Measurements from ENCODE around the gene SMYD3.

Gene SMYD3

DNA sequence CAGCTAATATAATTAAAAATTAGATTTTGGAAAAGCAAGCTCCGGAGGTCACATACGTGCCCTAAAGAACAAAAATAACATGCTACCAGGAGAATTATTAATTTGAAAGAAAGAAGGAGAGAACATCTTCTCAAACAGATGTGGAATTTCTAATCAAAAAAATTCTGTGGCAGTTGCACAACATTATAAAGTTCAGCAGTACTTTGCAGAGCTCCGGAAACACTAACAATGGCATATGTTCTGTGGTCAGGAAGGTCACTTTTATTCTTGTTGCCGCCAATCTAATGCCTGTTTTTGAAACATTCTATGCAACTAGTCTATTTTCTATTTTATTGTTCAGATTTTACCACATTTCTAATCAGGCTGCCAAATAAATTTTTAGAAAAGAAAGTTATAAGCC, 186.8 kb downstream of the SMYD3 start:
- ChIA-PET CTCF (no interaction called here), POLR2A (no interaction called here)
- no peak for DNase-seq (ENCODE audit: extremely low spot score)
- TF ChIP-seq ELF4 (IDR thresholded peaks at IDR 0.05) (no peak), FOXM1 (IDR thresholded peaks at IDR 0.05; ENCODE audit: borderline replicate concordance) (no peak)

- CTCF ChIA-PET = interaction anchor here (0.6 kb wide), 1 partner anchor 127 kb away, joined by 3 read pairs; no protein-coding TSS in a partner anchor
- no peak for DNase-seq (ENCODE audit: extremely low spot score)
- no peak for TF ChIP-seq L3MBTL2 (conservative IDR thresholded peaks at IDR 0.05)
- TF ChIP-seq TARDBP (IDR thresholded peaks at IDR 0.05) = no peak
- TF ChIP-seq, protein P1, sequence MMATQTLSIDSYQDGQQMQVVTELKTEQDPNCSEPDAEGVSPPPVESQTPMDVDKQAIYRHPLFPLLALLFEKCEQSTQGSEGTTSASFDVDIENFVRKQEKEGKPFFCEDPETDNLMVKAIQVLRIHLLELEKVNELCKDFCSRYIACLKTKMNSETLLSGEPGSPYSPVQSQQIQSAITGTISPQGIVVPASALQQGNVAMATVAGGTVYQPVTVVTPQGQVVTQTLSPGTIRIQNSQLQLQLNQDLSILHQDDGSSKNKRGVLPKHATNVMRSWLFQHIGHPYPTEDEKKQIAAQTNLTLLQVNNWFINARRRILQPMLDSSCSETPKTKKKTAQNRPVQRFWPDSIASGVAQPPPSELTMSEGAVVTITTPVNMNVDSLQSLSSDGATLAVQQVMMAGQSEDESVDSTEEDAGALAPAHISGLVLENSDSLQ (IDR thresholded peaks at IDR 0.05) = 0 out of 2 replicates have a peak, but pooled peaks have one; percentile 27
- no peak for TF ChIP-seq LEF1 (IDR thresholded peaks at IDR 0.05; ENCODE audit: borderline replicate concordance)
- no peak for TF ChIP-seq HDGF (IDR thresholded peaks at IDR 0.05; ENCODE audit: borderline replicate concordance)
- POLR2A ChIA-PET = no interaction called here
Measured at GRCh38 chr1:246319083-246319714, 187.9 kb downstream of the SMYD3 start.

GRCh38 chr1:246318622-246319021, 188.5 kb downstream of the SMYD3 start:
- TF ChIP-seq HDGF (IDR thresholded peaks at IDR 0.05; ENCODE audit: borderline replicate concordance) = no peak
- TF ChIP-seq LEF1 (IDR thresholded peaks at IDR 0.05; ENCODE audit: borderline replicate concordance) = no peak
- POLR2A ChIA-PET = no interaction called here
- CTCF ChIA-PET = interaction anchor here (0.6 kb wide), 1 partner anchor 127 kb away, joined by 3 read pairs; no protein-coding TSS in a partner anchor
- DNase-seq (ENCODE audit: extremely low spot score) = no peak

GRCh38 chr1:246318036-246318359, 189.1 kb downstream of the SMYD3 start:
- DNase-seq (ENCODE audit: extremely low spot score) = no peak
- TF ChIP-seq SUZ12 (IDR thresholded peaks at IDR 0.05) = no peak
- TF ChIP-seq ELF4 (IDR thresholded peaks at IDR 0.05) = no peak
- no peak for TF ChIP-seq ZNF384 (IDR thresholded peaks at IDR 0.05)
- TF ChIP-seq TARDBP (IDR thresholded peaks at IDR 0.05) = no peak
- no peak for TF ChIP-seq FOXK2 (IDR thresholded peaks at IDR 0.05)
- TF ChIP-seq, protein P1 (IDR thresholded peaks at IDR 0.05) = no peak
- no peak for TF ChIP-seq ARNT (IDR thresholded peaks at IDR 0.05)
- no peak for TF ChIP-seq CTBP1 (IDR thresholded peaks at IDR 0.05; ENCODE audit: borderline replicate concordance)
- no peak for TF ChIP-seq LEF1 (IDR thresholded peaks at IDR 0.05; ENCODE audit: borderline replicate concordance)
- TF ChIP-seq SP1 (IDR thresholded peaks at IDR 0.05) = no peak
- TF ChIP-seq L3MBTL2 (conservative IDR thresholded peaks at IDR 0.05) = no peak
- TF ChIP-seq BHLHE40 (IDR thresholded peaks at IDR 0.05; ENCODE audit: borderline replicate concordance) = no peak
- TF ChIP-seq FOXM1 (IDR thresholded peaks at IDR 0.05; ENCODE audit: borderline replicate concordance) = no peak
- no peak for TF ChIP-seq NFRKB (IDR thresholded peaks at IDR 0.05)
- TF ChIP-seq FOXA1 (IDR thresholded peaks at IDR 0.05) = no peak
- no peak for TF ChIP-seq HDGF (IDR thresholded peaks at IDR 0.05; ENCODE audit: borderline replicate concordance)
- ChIA-PET POLR2A (no interaction called here), CTCF (no interaction called here)

DNA sequence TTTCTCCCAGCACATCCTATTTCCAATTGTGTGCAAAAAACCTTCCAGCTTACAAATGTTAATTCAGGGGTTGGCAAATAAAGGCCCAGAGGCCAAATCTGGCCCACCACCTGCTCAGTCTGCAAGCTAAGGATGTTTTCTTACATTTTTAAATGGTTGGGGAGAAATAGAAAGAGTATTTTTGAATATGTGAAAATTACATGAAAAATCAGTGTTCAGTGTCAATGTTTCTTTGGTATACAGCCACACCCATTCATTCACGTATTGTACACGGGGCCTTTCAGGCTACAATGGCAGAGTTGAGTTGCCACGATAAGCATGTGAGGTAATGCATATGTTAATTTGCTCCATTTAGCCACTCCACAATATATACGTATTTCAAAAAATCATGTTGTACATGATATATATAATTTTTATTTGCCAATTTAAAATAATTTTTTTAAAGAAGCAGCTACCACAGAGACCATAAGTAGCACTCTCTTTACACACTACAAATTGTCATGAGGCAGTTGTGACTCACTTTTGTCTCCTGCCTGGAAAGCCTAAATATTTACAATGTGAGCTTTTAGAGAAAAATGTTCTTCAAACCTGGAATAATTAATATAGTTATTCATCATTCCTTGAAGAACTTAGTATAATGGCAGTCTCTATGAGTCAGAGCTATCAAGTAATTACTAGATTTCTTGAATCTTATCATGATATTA, 189.6 kb downstream of the SMYD3 start:
- ChIA-PET CTCF (no interaction called here), POLR2A (no interaction called here)
- TF ChIP-seq SUZ12 (IDR thresholded peaks at IDR 0.05) = no peak
- no peak for TF ChIP-seq CTBP1 (IDR thresholded peaks at IDR 0.05; ENCODE audit: borderline replicate concordance)
- TF ChIP-seq ELF4 (IDR thresholded peaks at IDR 0.05) = no peak
- no peak for DNase-seq (ENCODE audit: extremely low spot score)

GRCh38 chr1:246311461-246311860, 195.6 kb downstream of the SMYD3 start:
- ChIA-PET POLR2A (no interaction called here), CTCF (no interaction called here)
- no peak for DNase-seq (ENCODE audit: extremely low spot score)
- no peak for TF ChIP-seq FOXK2 (IDR thresholded peaks at IDR 0.05)
- TF ChIP-seq NFRKB (IDR thresholded peaks at IDR 0.05) = no peak
- TF ChIP-seq, protein P1 (IDR thresholded peaks at IDR 0.05) = no peak
- no peak for TF ChIP-seq L3MBTL2 (conservative IDR thresholded peaks at IDR 0.05)
- TF ChIP-seq CTBP1 (IDR thresholded peaks at IDR 0.05; ENCODE audit: borderline replicate concordance) = no peak
- TF ChIP-seq SUZ12 (IDR thresholded peaks at IDR 0.05) = no peak
- TF ChIP-seq SP1 (IDR thresholded peaks at IDR 0.05) = no peak

GRCh38 chr1:246309247-246309884, 197.7 kb downstream of the SMYD3 start:
- no peak for TF ChIP-seq BHLHE40 (IDR thresholded peaks at IDR 0.05; ENCODE audit: borderline replicate concordance)
- TF ChIP-seq, protein P1 (IDR thresholded peaks at IDR 0.05) = no peak
- TF ChIP-seq HDGF (IDR thresholded peaks at IDR 0.05; ENCODE audit: borderline replicate concordance) = no peak
- no peak for TF ChIP-seq LEF1 (IDR thresholded peaks at IDR 0.05; ENCODE audit: borderline replicate concordance)
- TF ChIP-seq ELF4 (IDR thresholded peaks at IDR 0.05) = no peak
- no peak for TF ChIP-seq L3MBTL2 (conservative IDR thresholded peaks at IDR 0.05)
- TF ChIP-seq ZNF384 (IDR thresholded peaks at IDR 0.05) = no peak
- TF ChIP-seq FOXM1 (IDR thresholded peaks at IDR 0.05; ENCODE audit: borderline replicate concordance) = no peak
- no peak for TF ChIP-seq FOXK2 (IDR thresholded peaks at IDR 0.05)
- TF ChIP-seq CTBP1 (IDR thresholded peaks at IDR 0.05; ENCODE audit: borderline replicate concordance) = no peak
- no peak for DNase-seq (ENCODE audit: extremely low spot score)
- ChIA-PET POLR2A (no interaction called here), CTCF (no interaction called here)

Measured in HEK293T (cell line).